ENCODE measurements around the gene SLC22A5.

GRCh38 chr5:132344775-132345514 is 24.6 kb upstream of the SLC22A5 start:
- no peak for TF ChIP-seq EZH2 (IDR thresholded peaks at IDR 0.05)
- no peak for TF ChIP-seq POLR2AphosphoS5 (IDR thresholded peaks at IDR 0.05; ENCODE audit: borderline replicate concordance, low read depth, low read length)

Measured in SK-N-MC (cell line).